HG02588 (cell line): ENCODE results near the gene HHAT.
A peak's percentile ranks its signal among the peaks of the same experiment; 100 is the strongest.

Experiments
- ATAC-seq: cut with Tn5 transposase; IDR thresholded peaks from one replicate; pipeline ENCODE4 v1.9.1; 2021; ENCODE audit warnings: mild to moderate bottlenecking, moderate library complexity; ENCODE audit not compliant: unreplicated experiment

Gene HHAT

GRCh38 chr1:210328746-210329503 is at the start of gene HHAT:
Gene HHAT, plus strand, starts transcription at chr1:210328902. Its CDS starts 20,074 bp downstream, at chr1:210348976.
- peak; percentile 56 for ATAC-seq

- no peak for ATAC-seq
These were observed 48.5 kb upstream of the HHAT start for GRCh38 chr1:210280221-210280620.

GRCh38 chr1:210288116-210288515 is 40.6 kb upstream of the HHAT start:
- ATAC-seq: no peak

- no peak for ATAC-seq
These were observed 39.5 kb upstream of the HHAT start for GRCh38 chr1:210289248-210289647.

GRCh38 chr1:210291081-210291764 is 37.5 kb upstream of the HHAT start:
- no peak for ATAC-seq

GRCh38 chr1:210291786-210292230 is 36.9 kb upstream of the HHAT start:
- no peak for ATAC-seq

GRCh38 chr1:210292231-210292871 is 36.4 kb upstream of the HHAT start:
- ATAC-seq: peak; percentile 52

GRCh38 chr1:210293171-210293607 is 35.5 kb upstream of the HHAT start:
- ATAC-seq: no peak

- ATAC-seq: no peak
These were observed 33.5 kb upstream of the HHAT start for GRCh38 chr1:210294999-210295745.

GRCh38 chr1:210296682-210297081 is 32.0 kb upstream of the HHAT start:
- ATAC-seq: no peak

- ATAC-seq: no peak
These were observed 30.4 kb upstream of the HHAT start for GRCh38 chr1:210298296-210298695.

- no peak for ATAC-seq
These were observed 29.8 kb upstream of the HHAT start for GRCh38 chr1:210298936-210299335.

- no peak for ATAC-seq
These were observed 29.2 kb upstream of the HHAT start for GRCh38 chr1:210299501-210299900.

GRCh38 chr1:210300923-210301614 is 27.6 kb upstream of the HHAT start:
- no peak for ATAC-seq

- ATAC-seq: no peak
These were observed 27.1 kb upstream of the HHAT start for GRCh38 chr1:210301615-210302000.

- no peak for ATAC-seq
These were observed 26.2 kb upstream of the HHAT start for GRCh38 chr1:210302501-210302900.

- no peak for ATAC-seq
These were observed 25.3 kb upstream of the HHAT start for GRCh38 chr1:210303391-210303790.

- ATAC-seq: no peak
These were observed 18.0 kb upstream of the HHAT start for GRCh38 chr1:210310562-210311153.

GRCh38 chr1:210311726-210312493 is 16.8 kb upstream of the HHAT start:
- ATAC-seq: no peak
